Fibroblast of lung (primary cell): ENCODE measurements around the gene NR4A1.

Experiments used
- EZH2 ChIP-seq: IDR thresholded peaks from 2 replicates; pipeline ENCODE4 v1.5.1; 2012; ENCODE audit warnings: low read length, control low read depth, mild to moderate bottlenecking; ENCODE audit errors: missing control alignments
- TF ChIP-seq, protein P1 (sequence below), 2 donors: IDR thresholded peaks in 1 of 2; conservative IDR thresholded peaks in 1 of 2; 1 replicate in 1 of 2; 2 replicates in 1 of 2; pipeline ENCODE4 v1.5.1; 2011 to 2012; ENCODE audit warnings: low read length in 2 of 2, control low read depth in 1 of 2, inconsistent platforms in 1 of 2, low read depth in 1 of 2, mild to moderate bottlenecking in 1 of 2

DNA sequence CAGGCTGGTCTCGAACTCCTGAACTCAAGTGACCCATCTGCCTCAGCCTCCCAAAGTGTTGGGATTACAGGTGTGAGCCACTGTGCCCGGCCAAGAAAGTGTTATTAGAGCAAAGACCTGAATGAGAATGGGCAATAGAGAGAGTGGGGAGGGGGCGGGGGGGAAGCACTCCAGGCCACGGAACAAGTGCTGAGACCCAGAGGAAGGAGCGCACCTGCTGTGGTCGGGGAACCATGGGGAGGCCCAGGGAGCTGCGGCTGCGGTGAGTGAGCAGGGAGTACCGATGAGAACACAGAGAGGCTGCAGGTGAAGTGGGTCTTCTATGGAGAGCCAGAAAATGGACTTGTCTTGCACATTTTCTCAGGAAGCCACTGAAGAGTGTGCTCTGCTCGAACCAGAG is 39.0 kb downstream of the NR4A1 start:
- TF ChIP-seq, protein P1, sequence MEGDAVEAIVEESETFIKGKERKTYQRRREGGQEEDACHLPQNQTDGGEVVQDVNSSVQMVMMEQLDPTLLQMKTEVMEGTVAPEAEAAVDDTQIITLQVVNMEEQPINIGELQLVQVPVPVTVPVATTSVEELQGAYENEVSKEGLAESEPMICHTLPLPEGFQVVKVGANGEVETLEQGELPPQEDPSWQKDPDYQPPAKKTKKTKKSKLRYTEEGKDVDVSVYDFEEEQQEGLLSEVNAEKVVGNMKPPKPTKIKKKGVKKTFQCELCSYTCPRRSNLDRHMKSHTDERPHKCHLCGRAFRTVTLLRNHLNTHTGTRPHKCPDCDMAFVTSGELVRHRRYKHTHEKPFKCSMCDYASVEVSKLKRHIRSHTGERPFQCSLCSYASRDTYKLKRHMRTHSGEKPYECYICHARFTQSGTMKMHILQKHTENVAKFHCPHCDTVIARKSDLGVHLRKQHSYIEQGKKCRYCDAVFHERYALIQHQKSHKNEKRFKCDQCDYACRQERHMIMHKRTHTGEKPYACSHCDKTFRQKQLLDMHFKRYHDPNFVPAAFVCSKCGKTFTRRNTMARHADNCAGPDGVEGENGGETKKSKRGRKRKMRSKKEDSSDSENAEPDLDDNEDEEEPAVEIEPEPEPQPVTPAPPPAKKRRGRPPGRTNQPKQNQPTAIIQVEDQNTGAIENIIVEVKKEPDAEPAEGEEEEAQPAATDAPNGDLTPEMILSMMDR (conservative IDR thresholded peaks at IDR 0.05 in 1 of 2, IDR thresholded peaks at IDR 0.05 in 1 of 2; ENCODE audit: low read depth in 1 of 2, low read length in 2 of 2) = no peak
- TF ChIP-seq EZH2 = no peak
